Kidney (tissue), 14 donors: ENCODE measurements around the gene SP110. TPM values are rescaled to one million over a fixed set of nuclear protein-coding genes. Genes with fewer than 3 reads are reported as not detected.

Experiments
- DNase-seq, 5 donors: peaks; one replicate each; pipeline ENCODE4 v3.0.0-alpha.2; 2013 to 2020
- FAIRE-seq: peaks from 2 replicates; lab custom pipeline; 2012; peaks lifted over from hg19 to GRCh38; lab: Jason Lieb, UNC
- H3K27ac ChIP-seq, 2 donors: one replicate each; pipeline ENCODE4 v1.7.0; 2013; ENCODE audit warnings: low read depth in 2 of 2, low read length in 2 of 2, inconsistent platforms in 1 of 2
- H3K27me3 ChIP-seq: one replicate; pipeline ENCODE4 v1.7.1; 2013; ENCODE audit warnings: low read length, inconsistent platforms; ENCODE audit not compliant: control insufficient read depth, insufficient read depth
- H3K36me3 ChIP-seq, 3 donors: one replicate each; pipeline versions ENCODE4 v1.7.0 to v1.7.1; 2013; ENCODE audit warnings: low read length in 3 of 3, control low read depth in 1 of 3, inconsistent platforms in 1 of 3; ENCODE audit not compliant: insufficient read depth in 3 of 3, control insufficient read depth in 2 of 3
- H3K4me1 ChIP-seq, 3 donors: one replicate each; pipeline versions ENCODE4 v1.7.0 to v1.7.1; 2013; ENCODE audit warnings: low read length in 3 of 3, inconsistent platforms in 1 of 3, low read depth in 1 of 3; ENCODE audit not compliant: control insufficient read depth in 2 of 3, insufficient read depth in 2 of 3
- H3K4me3 ChIP-seq, 3 donors: one replicate each; pipeline versions ENCODE4 v1.7.0 to v1.8.1; 2013; ENCODE audit warnings: low read length in 3 of 3, control low read depth in 1 of 3, inconsistent platforms in 1 of 3
- H3K9ac ChIP-seq, 3 donors: one replicate each; pipeline versions ENCODE4 v1.7.0 to v1.7.1; 2013; ENCODE audit warnings: low read length in 3 of 3, control low read depth in 1 of 3, inconsistent platforms in 1 of 3
- H3K9me3 ChIP-seq, 3 donors: one replicate each; pipeline versions ENCODE4 v1.7.0 to v1.7.1; 2013; ENCODE audit warnings: low read length in 3 of 3, control low read depth in 1 of 3, inconsistent platforms in 1 of 3; ENCODE audit not compliant: control insufficient read depth in 2 of 3, insufficient read depth in 1 of 3
- intact Hi-C: fragments of 100-400 bp; cut with DNase I; formaldehyde crosslinking; loops from one replicate; pipeline ENCODE4 v1.11.1; 2022
- polyA plus RNA-seq: library from polyadenylated mRNA; stranded (reverse); fragments of 350-450 nt; fragmentation: Illumina TruSeq; extraction: RNeasy Lipid Tissue Mini Kit (QIAGEN cat#74804); gene quantifications from one replicate; pipeline ENCODE4 v1.2.3, GENCODE V29; 2014; ENCODE audit warnings: low read depth, low replicate concordance; ENCODE audit not compliant: insufficient read depth
- total RNA-seq: library from RNA; stranded (reverse); fragmentation: NEBNext Ultra II Directional; extraction: Animal tissue kit (Norgen Biotek cat#: 25700); gene quantifications from one replicate; pipeline ENCODE4 v1.2.1, GENCODE V29; 2021
- TF ChIP-seq, protein P1 (sequence below): IDR thresholded peaks from 3 replicates; pipeline ENCODE4 v1.5.1; 2012; ENCODE audit warnings: mild to moderate bottlenecking, moderate library complexity, borderline replicate concordance; ENCODE audit not compliant: insufficient read depth; ENCODE audit errors: extremely low read depth
- donor health status: control.
- donor health status: control.
- donor health status: control.
- donor health status: control.
- donor health status: control.
- donor health status: DM: yes; HTN: yes; CAD: no.
- donor health status: Normal renal cell carcinoma (clear cell type).

SP110 gene
- total and polyA plus RNA-seq, 2 donors from 2014 or later: 12.7 to 28.3 TPM

DNA sequence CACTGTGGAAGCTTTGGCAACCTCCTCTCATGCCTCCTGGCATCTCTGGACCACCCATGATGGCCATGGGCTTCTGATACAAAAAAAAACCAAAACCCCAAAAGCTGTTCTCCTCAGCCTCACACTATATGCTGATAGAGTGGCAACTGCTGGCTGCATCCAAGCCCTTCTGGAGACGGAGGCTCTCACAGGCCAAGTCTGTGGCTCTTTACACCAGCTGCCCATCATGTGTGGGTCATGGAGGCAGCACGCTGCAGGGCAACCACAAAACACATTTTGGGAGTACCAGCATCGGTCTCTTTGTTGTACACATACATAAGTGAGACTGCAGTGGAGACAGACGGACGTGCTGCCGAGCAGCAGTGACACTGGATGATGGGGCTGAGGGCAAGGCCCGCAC is 45.3 kb downstream of the SP110 start:
- H3K27me3 ChIP-seq: no peaks in the 10 kb centered on the region
- DNase-seq (no peak), FAIRE-seq (no peak)
- TF ChIP-seq, protein P1, sequence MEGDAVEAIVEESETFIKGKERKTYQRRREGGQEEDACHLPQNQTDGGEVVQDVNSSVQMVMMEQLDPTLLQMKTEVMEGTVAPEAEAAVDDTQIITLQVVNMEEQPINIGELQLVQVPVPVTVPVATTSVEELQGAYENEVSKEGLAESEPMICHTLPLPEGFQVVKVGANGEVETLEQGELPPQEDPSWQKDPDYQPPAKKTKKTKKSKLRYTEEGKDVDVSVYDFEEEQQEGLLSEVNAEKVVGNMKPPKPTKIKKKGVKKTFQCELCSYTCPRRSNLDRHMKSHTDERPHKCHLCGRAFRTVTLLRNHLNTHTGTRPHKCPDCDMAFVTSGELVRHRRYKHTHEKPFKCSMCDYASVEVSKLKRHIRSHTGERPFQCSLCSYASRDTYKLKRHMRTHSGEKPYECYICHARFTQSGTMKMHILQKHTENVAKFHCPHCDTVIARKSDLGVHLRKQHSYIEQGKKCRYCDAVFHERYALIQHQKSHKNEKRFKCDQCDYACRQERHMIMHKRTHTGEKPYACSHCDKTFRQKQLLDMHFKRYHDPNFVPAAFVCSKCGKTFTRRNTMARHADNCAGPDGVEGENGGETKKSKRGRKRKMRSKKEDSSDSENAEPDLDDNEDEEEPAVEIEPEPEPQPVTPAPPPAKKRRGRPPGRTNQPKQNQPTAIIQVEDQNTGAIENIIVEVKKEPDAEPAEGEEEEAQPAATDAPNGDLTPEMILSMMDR: no peak
- no peak overlapping the region for H3K27ac ChIP-seq
- no peaks in the 10 kb centered on the region for H3K9me3 ChIP-seq
- H3K4me1 ChIP-seq: no peaks in the 10 kb centered on the region
- H3K9ac ChIP-seq: no peak overlapping the region
- intact Hi-C loops: no loop called here
- H3K4me3 ChIP-seq: no peak overlapping the region
- H3K36me3 ChIP-seq: peaks cover 0 to 17% (median 16%) of the 10 kb centered on the region in 3 donors

DNA sequence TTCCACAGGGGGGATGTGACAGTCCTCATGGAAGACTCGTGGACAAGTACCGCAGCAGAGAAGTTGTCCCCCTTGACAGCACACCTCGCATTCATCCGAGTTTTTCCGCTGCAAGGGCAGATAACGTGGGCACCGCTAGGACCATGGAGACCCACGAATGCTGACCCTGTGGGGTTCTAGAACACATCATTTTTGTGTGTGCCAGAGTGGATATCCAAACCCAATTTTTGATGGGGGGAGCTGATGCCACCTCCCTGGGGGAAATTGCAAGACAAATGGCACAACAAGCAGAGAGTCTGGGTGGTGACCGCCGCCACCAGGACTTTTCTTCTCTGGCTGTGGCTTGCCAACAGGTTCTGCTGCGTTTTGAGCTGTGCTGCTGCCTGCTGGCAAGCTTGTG is 46.9 kb downstream of the SP110 start:
- FAIRE-seq: no peak
- Histone ChIP-seq H3K27ac (no peak overlapping the region), H3K27me3 (no peaks in the 10 kb centered on the region)

DNA sequence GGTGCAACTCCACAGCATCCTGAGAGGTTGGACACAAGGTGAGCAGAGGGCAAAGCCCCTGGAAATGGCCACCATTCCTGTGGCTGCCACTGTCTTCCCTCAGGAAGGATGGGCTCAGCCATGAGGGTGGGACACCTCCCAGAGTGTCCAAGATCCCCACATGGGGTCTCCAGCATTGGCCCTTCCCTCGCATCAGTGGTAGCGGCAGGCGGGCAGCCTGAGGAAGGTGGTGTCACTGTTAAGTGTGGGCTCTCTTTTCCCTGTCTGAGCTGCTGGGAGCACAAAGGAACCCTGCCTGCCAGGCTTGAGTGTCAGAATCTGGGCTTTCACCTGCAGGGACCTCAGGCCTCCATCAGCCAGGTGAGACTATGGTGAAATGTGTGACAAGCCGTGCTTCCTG is 47.6 kb downstream of the SP110 start:
- H3K36me3 ChIP-seq: peaks cover 0 to 10% (median 8%) of the 10 kb centered on the region in 3 donors
- TF ChIP-seq, protein P1: no peak
- H3K27ac ChIP-seq: no peak overlapping the region
- DNase-seq (no peak), FAIRE-seq (no peak)
- no peaks in the 10 kb centered on the region for H3K27me3 ChIP-seq
- H3K4me1 ChIP-seq: no peaks in the 10 kb centered on the region
- no peaks in the 10 kb centered on the region for H3K9me3 ChIP-seq
- no peak overlapping the region for H3K9ac ChIP-seq
- intact Hi-C loops: no loop called here
- no peak overlapping the region for H3K4me3 ChIP-seq

More for the DNA sequence above, 46.9 kb downstream of the SP110 start:
- no peak for DNase-seq
- TF ChIP-seq, protein P1: no peak
- Histone ChIP-seq H3K4me3 (no peak overlapping the region), H3K9me3 (no peaks in the 10 kb centered on the region), H3K4me1 (no peaks in the 10 kb centered on the region), H3K9ac (no peak overlapping the region), H3K36me3 (peaks cover 0 to 13% (median 12%) of the 10 kb centered on the region in 3 donors)
- intact Hi-C loops: no loop called here

DNA sequence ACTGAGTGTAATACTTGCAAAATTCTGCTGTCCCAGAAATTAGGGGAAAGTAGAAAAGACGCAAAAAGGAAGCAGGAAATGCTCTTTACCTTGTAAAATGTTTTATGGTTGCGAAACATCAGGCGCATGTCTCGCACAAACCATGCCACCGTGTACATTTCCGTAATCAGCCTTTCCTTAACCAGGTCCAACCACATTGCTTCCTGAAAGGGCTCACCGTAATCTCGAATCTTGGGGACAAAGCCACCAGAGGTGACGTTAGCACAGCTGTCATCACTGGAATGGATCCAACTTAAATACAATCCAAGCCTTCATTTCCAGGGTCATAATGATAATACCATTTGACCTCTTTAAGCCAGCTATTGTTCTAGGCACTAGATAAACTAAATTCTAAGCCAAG is 49.3 kb downstream of the SP110 start:
- DNase-seq (no peak), FAIRE-seq (no peak)
- Histone ChIP-seq H3K36me3 (peaks cover 0 to 5% (median 2%) of the 10 kb centered on the region in 3 donors), H3K27ac (no peak overlapping the region), H3K4me3 (no peak overlapping the region), H3K9me3 (no peaks in the 10 kb centered on the region), H3K4me1 (no peaks in the 10 kb centered on the region), H3K27me3 (no peaks in the 10 kb centered on the region), H3K9ac (no peak overlapping the region)
- TF ChIP-seq, protein P1: no peak
- intact Hi-C loops: no loop called here
